Neuronal stem cell (in vitro differentiated cells): ENCODE measurements around the gene ADAMTS17.

Experiments used
- DNase-seq: peaks from one replicate; pipeline ENCODE4 v3.0.0-alpha.2; 2013; ENCODE audit warnings: low spot score
- H2AFZ ChIP-seq: one replicate; pipeline ENCODE4 v1.6.1; 2013; ENCODE audit warnings: mild to moderate bottlenecking, low read length, inconsistent platforms
- H2AK5ac ChIP-seq: 2 replicates; pipeline ENCODE4 v1.6.1; 2013; ENCODE audit warnings: low read depth, mild to moderate bottlenecking, inconsistent platforms, low read length, moderate library complexity, mixed read lengths
- H2BK120ac ChIP-seq: 2 replicates; pipeline ENCODE4 v1.6.1; 2013; ENCODE audit warnings: low read depth, mild to moderate bottlenecking, inconsistent platforms, low read length, moderate library complexity, mixed read lengths
- H2BK12ac ChIP-seq: one replicate; pipeline ENCODE4 v1.6.1; 2013; ENCODE audit warnings: low read length, inconsistent platforms
- H2BK15ac ChIP-seq: 2 replicates; pipeline ENCODE4 v1.6.1; 2013; ENCODE audit warnings: mild to moderate bottlenecking, low read length, inconsistent platforms, mixed read lengths
- H2BK5ac ChIP-seq: one replicate; pipeline ENCODE4 v1.6.1; 2013; ENCODE audit warnings: inconsistent platforms, mild to moderate bottlenecking, low read length, moderate library complexity
- H3K14ac ChIP-seq: one replicate; pipeline ENCODE4 v1.6.1; 2013; ENCODE audit warnings: low read length, inconsistent platforms
- H3K18ac ChIP-seq: 2 replicates; pipeline ENCODE4 v1.6.1; 2013; ENCODE audit warnings: low read length, inconsistent platforms
- H3K23ac ChIP-seq: 2 replicates; pipeline ENCODE4 v1.6.1; 2013; ENCODE audit warnings: low read depth, mild to moderate bottlenecking, mixed read lengths, low read length, inconsistent platforms; ENCODE audit not compliant: poor library complexity
- H3K27ac ChIP-seq: replicated peaks from 3 replicates; pipeline ENCODE4 v1.5.1; 2013; ENCODE audit warnings: low read length, inconsistent platforms
- H3K27me3 ChIP-seq, 3 experiments: 2 replicates each; pipeline ENCODE4 v1.6.1; 2013; ENCODE audit warnings: low read length in 3 of 3, mild to moderate bottlenecking in 2 of 3, inconsistent platforms in 1 of 3, low read depth in 1 of 3, mixed read lengths in 1 of 3, moderate library complexity in 1 of 3; ENCODE audit not compliant: control insufficient read depth in 3 of 3, insufficient read depth in 3 of 3
- H3K36me3 ChIP-seq, 2 donors: replicated peaks in 1 of 2; 2 replicates each; pipeline ENCODE4 v1.6.1; 2013; ENCODE audit warnings: low read length in 2 of 2; ENCODE audit not compliant: control insufficient read depth in 2 of 2, insufficient read depth in 2 of 2
- H3K4ac ChIP-seq: 2 replicates; pipeline ENCODE4 v1.6.1; 2013; ENCODE audit warnings: inconsistent platforms, mild to moderate bottlenecking, low read length, moderate library complexity
- H3K4me1 ChIP-seq, 2 donors: 1 replicate in 1 of 2; 2 replicates in 1 of 2; pipeline ENCODE4 v1.6.1; 2013; ENCODE audit warnings: low read length in 2 of 2, low read depth in 1 of 2; ENCODE audit not compliant: control insufficient read depth in 2 of 2, insufficient read depth in 1 of 2
- H3K4me2 ChIP-seq: one replicate; pipeline ENCODE4 v1.6.1; 2013; ENCODE audit warnings: mild to moderate bottlenecking, low read length, inconsistent platforms; ENCODE audit not compliant: insufficient read depth, poor library complexity, severe bottlenecking
- H3K4me3 ChIP-seq, 2 donors: 2 replicates each; pipeline ENCODE4 v1.5.1; 2013; ENCODE audit warnings: low read length in 2 of 2, mild to moderate bottlenecking in 2 of 2, inconsistent platforms in 1 of 2, moderate library complexity in 1 of 2
- H3K79me1 ChIP-seq: one replicate; pipeline ENCODE4 v1.6.1; 2013; ENCODE audit warnings: low read depth, mild to moderate bottlenecking, inconsistent platforms, low read length, moderate library complexity
- H3K9ac ChIP-seq: one replicate; pipeline ENCODE4 v1.6.1; 2013; ENCODE audit warnings: mild to moderate bottlenecking, low read depth, low read length, inconsistent platforms; ENCODE audit not compliant: poor library complexity
- H3K9me3 ChIP-seq, 2 donors: replicated peaks in 1 of 2; 2 replicates each; pipeline versions ENCODE3 to v1.6.1; 2013; ENCODE audit warnings: low read length in 2 of 2, mild to moderate bottlenecking in 2 of 2, inconsistent platforms in 1 of 2, low read depth in 1 of 2, mixed read lengths in 1 of 2, moderate library complexity in 1 of 2; ENCODE audit not compliant: control insufficient read depth in 2 of 2, insufficient read depth in 1 of 2
- H4K8ac ChIP-seq: one replicate; pipeline ENCODE4 v1.6.1; 2013; ENCODE audit warnings: low read depth, mild to moderate bottlenecking, inconsistent platforms, low read length, moderate library complexity
- H4K91ac ChIP-seq: one replicate; pipeline ENCODE4 v1.6.1; 2013; ENCODE audit warnings: low read length, low read depth, mild to moderate bottlenecking, inconsistent platforms; ENCODE audit not compliant: poor library complexity
- WGBS, 2 donors: extraction: QIAGEN DNeasy Blood & Tissue Kit; methylation state at CpG; one replicate each; pipeline ENCODE4 v1.1.7; 2013; ENCODE audit warnings: missing lambda C conversion rate in 2 of 2, mixed read lengths in 1 of 2; ENCODE audit not compliant: insufficient read length in 2 of 2, insufficient replicate concordance in 1 of 2; ENCODE audit errors: extremely low coverage in 2 of 2; 5-methylcytosine and 5-hydroxymethylcytosine counted together

The ADAMTS17 gene

GRCh38 chr15:99999282-100000070 is 342.3 kb downstream of the ADAMTS17 start:
- H3K4ac ChIP-seq = no peak overlapping the region
- WGBS, 2 donors = no CpG with 5 or more reads among the region's 19 CpGs
- H2AFZ ChIP-seq = no peak overlapping the region
- H2BK15ac ChIP-seq = peak overlapping the region; percentile 50
- H3K4me3 ChIP-seq = no peak overlapping the region
- no peak overlapping the region for H3K27ac ChIP-seq
- no peak overlapping the region for H4K8ac ChIP-seq
- H3K4me2 ChIP-seq = no peak overlapping the region
- H2AK5ac ChIP-seq = peak overlapping the region; percentile 51
- H3K18ac ChIP-seq = peak overlapping the region; percentile 12
- H3K36me3 ChIP-seq = no peaks in the 10 kb centered on the region
- no peaks in the 10 kb centered on the region for H3K9me3 ChIP-seq
- no peak overlapping the region for H3K9ac ChIP-seq
- DNase-seq = no peak
- no peak overlapping the region for H3K23ac ChIP-seq
- no peak overlapping the region for H2BK120ac ChIP-seq
- H3K14ac ChIP-seq = peak overlapping the region; percentile 32
- no peak overlapping the region for H4K91ac ChIP-seq
- peak overlapping the region; percentile 35 for H2BK12ac ChIP-seq
- H3K79me1 ChIP-seq = no peaks in the 10 kb centered on the region
- H3K27me3 ChIP-seq = peaks cover 0 to 2% (median 0%) of the 10 kb centered on the region in 3 experiments
- H2BK5ac ChIP-seq = no peak overlapping the region
- peaks cover 0 to 15% of the 10 kb centered on the region in 2 donors for H3K4me1 ChIP-seq

DNA sequence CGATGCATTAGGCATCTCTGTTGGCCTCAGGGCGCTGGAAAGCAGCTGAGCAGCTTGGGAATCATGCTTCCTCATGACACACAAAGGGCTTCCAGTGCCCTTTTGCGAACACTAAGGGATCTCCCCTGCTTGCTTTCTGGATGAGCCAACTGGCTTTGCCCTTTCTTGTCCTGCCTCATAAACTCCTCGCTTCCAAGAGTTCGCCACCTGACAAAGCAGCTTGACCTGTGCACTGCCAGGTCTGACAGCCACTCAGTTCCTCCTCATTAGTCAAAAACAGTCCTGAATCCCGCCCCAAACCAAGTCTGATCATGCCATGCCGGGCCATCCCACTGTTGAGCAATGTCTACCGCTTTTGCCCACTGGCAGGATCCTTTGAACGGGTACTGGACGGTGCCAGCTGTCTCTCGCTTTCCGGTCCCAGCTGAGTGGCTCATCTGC is 343.1 kb downstream of the ADAMTS17 start:
- Histone ChIP-seq H3K36me3 (no peaks in the 10 kb centered on the region), H3K14ac (no peak overlapping the region), H3K23ac (no peak overlapping the region), H4K8ac (no peak overlapping the region), H3K4me1 (peaks cover 0 to 19% of the 10 kb centered on the region in 2 donors), H3K4me3 (no peak overlapping the region), H4K91ac (no peak overlapping the region), H2BK15ac (no peak overlapping the region), H3K27me3 (peaks cover 0 to 2% (median 0%) of the 10 kb centered on the region in 3 experiments), H3K4ac (no peak overlapping the region), H2BK5ac (no peak overlapping the region), H3K4me2 (no peak overlapping the region), H3K9ac (no peak overlapping the region), H2AFZ (no peak overlapping the region), H2BK120ac (no peak overlapping the region), H3K9me3 (no peaks in the 10 kb centered on the region), H2BK12ac (no peak overlapping the region), H3K79me1 (no peaks in the 10 kb centered on the region), H2AK5ac (no peak overlapping the region), H3K18ac (no peak overlapping the region), H3K27ac (no peak overlapping the region)
- DNase-seq = no peak
- no CpG with 5 or more reads among the region's 12 CpGs for WGBS, 2 donors

GRCh38 chr15:99997112-99997651 is 344.6 kb downstream of the ADAMTS17 start:
- Histone ChIP-seq H3K4ac (no peak overlapping the region), H2BK5ac (no peak overlapping the region), H3K4me2 (no peak overlapping the region), H2AFZ (no peak overlapping the region), H3K23ac (no peak overlapping the region), H2BK15ac (peak overlapping the region; percentile 4), H3K79me1 (no peaks in the 10 kb centered on the region), H4K91ac (no peak overlapping the region), H2BK12ac (peak overlapping the region; percentile 48), H3K27me3 (peaks cover 0 to under 1% (median 0%) of the 10 kb centered on the region in 3 experiments), H3K9ac (no peak overlapping the region), H4K8ac (no peak overlapping the region), H3K4me3 (no peak overlapping the region), H3K36me3 (no peaks in the 10 kb centered on the region), H3K9me3 (no peaks in the 10 kb centered on the region), H2AK5ac (peak overlapping the region; percentile 22), H2BK120ac (no peak overlapping the region), H3K27ac (no peak overlapping the region), H3K18ac (peak overlapping the region; percentile 69), H3K14ac (no peak overlapping the region), H3K4me1 (peaks cover 0 to 18% of the 10 kb centered on the region in 2 donors)
- DNase-seq = no peak
- no CpG with 5 or more reads among the region's 22 CpGs for WGBS, 2 donors

DNA sequence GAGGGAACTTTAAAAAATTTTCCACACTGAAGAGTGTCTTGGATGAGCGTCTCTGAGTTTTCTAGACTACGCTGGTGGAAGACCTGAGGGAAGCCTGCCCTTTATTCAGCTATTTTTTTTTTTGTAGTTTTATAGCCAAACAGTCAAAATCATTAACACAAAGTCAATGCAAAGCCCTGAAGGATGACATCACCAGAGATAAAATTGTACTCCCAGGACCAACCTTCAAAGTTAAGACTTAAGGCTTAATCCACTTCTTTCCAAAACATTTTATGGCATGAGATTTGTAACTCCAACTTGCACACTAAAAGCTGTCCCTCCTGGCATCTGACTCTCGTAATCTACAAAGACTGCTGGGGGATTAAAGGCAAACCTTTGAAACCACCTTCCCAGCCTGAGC is 345.1 kb downstream of the ADAMTS17 start:
- no peaks in the 10 kb centered on the region for H3K9me3 ChIP-seq
- H3K14ac ChIP-seq = no peak overlapping the region
- H2BK12ac ChIP-seq = no peak overlapping the region
- H4K91ac ChIP-seq = no peak overlapping the region
- H3K79me1 ChIP-seq = no peaks in the 10 kb centered on the region
- H2BK120ac ChIP-seq = no peak overlapping the region
- H3K27me3 ChIP-seq = no peaks in the 10 kb centered on the region
- no peaks in the 10 kb centered on the region for H3K36me3 ChIP-seq
- no peak overlapping the region for H3K9ac ChIP-seq
- H3K4me2 ChIP-seq = no peak overlapping the region
- H3K4me1 ChIP-seq = peaks cover 0 to 17% of the 10 kb centered on the region in 2 donors
- no peak overlapping the region for H4K8ac ChIP-seq
- no peak overlapping the region for H3K27ac ChIP-seq
- H3K18ac ChIP-seq = no peak overlapping the region
- no peak overlapping the region for H2AK5ac ChIP-seq
- H2BK15ac ChIP-seq = no peak overlapping the region
- no peak overlapping the region for H3K4me3 ChIP-seq
- no peak overlapping the region for H2AFZ ChIP-seq
- H3K23ac ChIP-seq = no peak overlapping the region
- H2BK5ac ChIP-seq = no peak overlapping the region
- no CpG with 5 or more reads among the region's 3 CpGs for WGBS, 2 donors
- no peak overlapping the region for H3K4ac ChIP-seq
- no peak for DNase-seq
